Lung microvascular endothelial cell (primary cell): ENCODE data around the gene MAP1A. TPM values are rescaled to one million over a fixed set of nuclear protein-coding genes. Genes with fewer than 3 reads are reported as not detected.
A peak's percentile ranks its signal among the peaks of the same experiment; 100 is the strongest.

Experiments used
- DNase-seq, 2 donors: peaks; one replicate each; pipeline versions ENCODE4 v3.0.0 to v3.0.0-alpha.2; 2010; ENCODE audit warnings: low read depth in 2 of 2
- total RNA-seq: library from RNA; depleted of rRNA; stranded (reverse); fragments of >200 nt; gene quantifications from 2 replicates; pipeline ENCODE4 v1.2.1, GENCODE V29; 2014

The MAP1A gene
- total RNA-seq, result 0.20 and 0.44 TPM in 2 replicates

DNA sequence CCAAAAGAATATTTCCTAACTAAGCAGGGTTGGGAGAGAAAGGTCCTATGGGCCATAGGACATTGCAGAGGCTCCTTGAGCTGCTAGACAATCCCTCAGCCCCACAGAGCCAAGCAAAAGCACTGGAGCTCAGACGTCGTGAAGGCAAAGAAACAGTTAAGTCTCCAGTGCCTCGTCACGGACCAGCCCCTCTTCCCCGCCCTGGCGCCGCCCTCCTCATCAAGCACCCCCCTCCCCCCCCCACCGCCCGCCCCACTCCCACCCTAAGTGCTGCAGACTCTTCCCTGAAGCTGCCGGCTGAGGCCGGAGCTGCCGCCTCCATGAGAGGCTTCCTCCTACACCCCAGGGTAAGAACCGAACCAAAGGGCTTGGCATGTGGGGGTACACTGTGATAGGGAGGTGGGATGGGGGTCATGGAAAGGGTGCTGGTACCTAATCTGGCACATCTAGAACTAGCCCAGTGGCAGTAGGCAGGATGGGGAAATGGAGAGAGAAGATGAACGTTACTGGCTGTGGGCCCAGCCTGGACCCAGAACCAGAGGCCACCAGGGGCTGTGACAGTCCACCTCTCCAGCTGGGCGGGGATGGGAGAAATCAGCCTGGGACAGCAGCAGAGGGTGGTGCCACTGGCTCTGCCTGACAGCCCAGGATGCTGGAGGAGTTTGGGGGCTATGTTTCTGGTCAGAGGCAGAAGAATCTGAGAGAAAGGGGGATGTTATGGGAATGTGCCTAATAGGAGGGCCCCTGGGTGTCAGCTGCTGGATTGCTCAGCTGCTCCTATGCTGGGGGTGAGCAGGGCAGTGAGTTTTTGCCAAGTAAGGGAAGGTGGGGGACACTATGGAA is at the start of gene MAP1A:
Gene MAP1A, plus strand, starts transcription at position 255 of the 843 bp plus-strand sequence. CDS start 3,866 bp downstream, outside the sequence.
- DNase-seq, result peak in 1 of 2 donors; percentile 32

DNA sequence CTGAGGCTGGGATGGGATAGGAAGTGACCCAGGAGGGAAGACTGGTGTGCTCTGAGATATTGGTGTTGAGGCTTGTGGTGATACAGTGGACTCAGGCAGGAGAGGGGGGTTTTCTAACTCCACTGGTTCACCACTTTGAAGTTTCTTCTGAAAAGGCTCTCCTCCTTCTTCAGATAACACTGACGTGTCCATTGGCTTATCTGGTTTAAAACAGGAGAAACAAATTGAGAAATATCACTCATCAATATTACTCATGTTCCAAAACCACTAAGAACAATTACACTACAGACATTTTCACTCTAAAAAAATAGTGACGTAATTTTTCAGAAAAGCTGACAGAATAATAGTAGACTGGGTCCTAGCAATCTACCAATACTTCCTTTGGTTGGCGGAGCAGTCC is 47.5 kb upstream of the MAP1A start:
- DNase-seq, result no peak

DNA sequence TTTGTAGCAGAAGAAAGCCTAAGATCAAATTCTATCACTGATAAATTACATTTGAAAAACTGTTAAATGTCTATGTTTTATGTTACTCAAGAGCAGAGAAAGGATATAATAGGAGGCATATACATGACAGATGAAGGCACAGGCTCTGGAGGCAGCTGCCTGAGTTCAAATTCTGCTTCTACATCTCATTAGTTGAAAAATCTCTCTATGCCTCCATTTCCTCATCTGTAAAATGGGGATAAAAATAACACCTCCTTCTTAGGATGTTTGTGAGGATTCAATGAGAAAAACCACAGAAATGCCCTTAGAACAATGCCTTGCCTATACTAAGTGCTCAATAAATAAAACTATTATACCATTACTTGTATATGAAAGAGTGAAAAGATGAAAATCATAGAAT is 45.4 kb upstream of the MAP1A start:
- no peak for DNase-seq

DNA sequence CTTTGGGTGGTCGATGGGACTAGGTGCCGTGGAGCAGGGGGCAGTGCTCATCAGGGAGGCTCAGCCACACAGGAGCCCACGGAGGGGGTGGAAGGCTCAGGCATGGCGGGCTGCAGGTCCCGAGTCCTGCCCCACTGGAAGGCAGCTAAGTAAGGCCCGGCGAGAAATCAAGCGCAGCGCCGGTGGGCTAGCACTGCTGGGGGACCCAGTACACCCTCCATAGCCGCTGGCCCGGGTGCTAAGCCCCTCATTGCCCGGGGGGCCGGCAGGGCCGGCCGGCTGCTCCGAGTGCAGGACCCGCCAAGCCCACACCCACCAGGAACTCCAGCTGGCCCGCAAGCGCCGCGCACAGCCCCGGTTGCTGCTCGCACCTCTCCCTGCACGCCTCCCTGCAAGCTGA is 43.5 kb upstream of the MAP1A start:
- no peak for DNase-seq

DNA sequence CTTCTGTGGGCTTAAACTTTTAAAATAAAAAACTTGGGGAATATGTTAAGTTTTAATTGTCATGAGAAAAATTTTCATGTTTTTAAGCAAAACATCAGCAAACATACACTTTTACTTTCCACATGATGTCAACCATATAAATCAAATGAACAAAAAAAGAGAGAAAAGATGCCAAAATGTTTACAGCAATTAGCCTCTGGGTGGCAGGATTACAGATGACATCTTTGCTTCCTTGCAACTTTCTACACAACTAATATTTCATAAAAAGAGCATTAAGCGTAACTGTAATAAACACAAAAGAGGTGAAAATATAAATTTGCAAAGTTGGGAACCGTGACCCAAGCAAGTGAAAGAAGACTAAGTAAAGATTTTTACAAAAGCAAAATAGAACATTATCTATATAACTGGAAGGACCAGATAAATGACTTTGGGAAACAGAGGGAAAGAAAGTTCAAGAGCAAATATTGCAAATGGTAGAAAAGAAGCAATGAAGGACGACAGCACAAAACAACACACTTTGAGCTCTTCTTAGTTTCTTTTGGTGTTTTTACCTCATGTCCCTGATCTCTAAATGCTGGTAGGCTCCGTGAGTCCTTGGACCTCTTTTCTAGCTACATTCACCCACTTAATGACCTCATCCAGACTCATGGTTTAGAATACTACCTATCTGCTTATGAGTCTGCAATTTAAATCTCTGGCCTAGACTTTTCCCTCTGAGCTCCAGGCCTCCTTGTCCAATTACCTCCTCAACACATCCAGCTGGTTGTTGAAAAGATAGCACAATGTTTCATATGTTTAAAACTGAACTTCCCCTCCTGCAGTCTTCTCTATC is 33.9 kb upstream of the MAP1A start:
- peak; percentile 47 to 52 for DNase-seq

DNA sequence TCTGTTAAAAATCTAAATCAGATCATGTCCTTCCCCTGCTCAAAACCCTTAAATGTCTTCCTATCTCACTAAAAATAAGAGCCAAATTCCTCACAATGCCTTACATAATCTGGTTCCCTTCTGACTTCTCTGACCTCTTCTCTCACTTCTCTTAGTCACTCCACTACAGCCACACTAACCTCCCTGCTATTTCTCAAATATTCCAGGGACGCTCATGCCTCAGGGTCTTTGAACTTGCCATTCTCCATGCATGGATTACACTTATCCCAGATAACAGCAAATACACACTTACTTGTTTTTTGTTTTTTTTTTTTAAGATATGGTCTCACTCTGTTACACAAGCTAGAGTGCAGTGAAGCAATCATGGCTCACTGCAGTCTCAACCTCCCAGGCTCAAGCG is 33.0 kb upstream of the MAP1A start:
- no peak for DNase-seq

DNA sequence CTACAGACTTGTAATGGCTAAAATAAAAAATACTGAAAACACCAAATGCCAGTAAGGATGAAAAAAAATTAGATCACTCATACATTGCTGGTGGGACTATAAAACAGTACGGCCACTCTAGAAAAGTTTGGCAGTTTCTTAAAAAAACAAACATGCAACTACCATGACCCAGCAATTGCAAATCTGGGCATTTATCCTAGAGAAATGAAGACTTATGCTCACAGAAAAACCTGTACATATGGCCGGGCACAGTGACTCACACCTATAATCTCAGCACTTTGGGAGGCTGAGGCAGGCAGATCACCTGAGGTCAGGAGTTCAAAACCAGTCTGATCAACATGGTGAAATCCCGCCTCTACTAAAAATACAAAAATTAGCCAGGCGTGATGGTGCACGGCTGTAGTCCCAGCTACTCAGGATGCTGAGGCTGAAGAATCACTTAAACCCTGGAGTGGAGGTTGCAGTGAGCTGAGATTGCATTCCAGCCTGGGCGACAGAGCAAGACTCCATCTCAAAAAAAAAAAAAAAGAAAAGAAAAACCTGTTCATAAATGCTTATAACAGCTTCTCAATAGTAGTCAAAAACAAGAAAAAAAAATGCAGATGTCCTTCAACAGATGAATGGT is 30.0 kb upstream of the MAP1A start:
- DNase-seq, result no peak

DNA sequence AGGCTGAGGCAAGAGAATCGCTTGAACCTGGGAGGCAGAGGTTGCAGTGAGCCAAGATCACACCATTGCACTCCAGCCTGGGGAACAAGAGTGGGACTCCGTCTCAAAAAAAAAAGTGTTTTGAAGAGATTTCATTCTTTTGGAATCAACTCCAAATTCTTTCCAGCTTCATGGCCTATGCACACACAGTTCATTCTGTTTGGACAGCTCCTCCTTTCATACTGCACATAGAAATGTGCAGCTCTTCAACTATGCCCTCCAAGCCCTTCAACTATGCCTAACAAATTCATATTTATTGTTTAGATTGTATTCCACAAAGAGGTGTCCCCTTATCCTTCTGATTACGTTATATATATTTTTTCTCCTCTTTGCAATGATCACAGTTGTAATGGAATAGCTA is 28.6 kb upstream of the MAP1A start:
- DNase-seq, result no peak

DNA sequence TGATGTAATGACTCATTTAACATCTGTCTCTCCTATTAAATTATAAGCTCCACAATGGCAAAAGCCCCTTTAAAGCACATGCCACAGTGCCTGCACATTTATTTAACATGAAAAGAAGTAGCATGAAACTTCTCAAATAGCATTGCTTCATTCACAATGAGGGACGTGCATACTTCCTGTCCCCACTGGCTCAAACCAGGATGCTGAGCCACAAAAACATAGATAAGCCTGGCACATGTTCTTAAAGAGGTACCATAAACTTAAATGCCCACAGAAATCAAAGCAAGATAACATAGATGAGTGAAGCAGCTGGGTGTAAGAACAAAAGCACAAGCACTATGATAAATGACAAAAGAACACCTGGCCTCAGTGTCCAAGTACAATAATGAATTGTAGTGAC is 28.2 kb upstream of the MAP1A start:
- DNase-seq, result peak; percentile 6 to 16

DNA sequence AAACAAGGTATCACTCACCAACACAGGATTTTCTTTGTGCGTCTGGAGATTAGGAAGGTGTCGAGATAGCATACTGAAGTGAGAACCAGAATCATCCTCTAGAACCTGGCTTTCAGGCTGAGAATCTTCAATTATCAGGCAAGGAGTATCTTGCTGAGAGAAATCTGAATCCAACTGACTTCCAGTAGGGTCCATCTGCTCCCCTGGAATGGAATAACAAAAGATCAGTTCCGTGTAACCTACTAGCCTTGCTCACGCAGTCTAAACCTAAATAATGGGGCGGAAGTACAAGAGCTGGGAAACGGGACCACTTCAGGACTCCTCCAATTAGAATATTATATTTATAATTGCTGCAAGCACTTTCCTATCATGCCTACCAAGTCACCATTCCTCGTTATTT is 25.1 kb upstream of the MAP1A start:
- peak in 1 of 2 donors; percentile 15 for DNase-seq

DNA sequence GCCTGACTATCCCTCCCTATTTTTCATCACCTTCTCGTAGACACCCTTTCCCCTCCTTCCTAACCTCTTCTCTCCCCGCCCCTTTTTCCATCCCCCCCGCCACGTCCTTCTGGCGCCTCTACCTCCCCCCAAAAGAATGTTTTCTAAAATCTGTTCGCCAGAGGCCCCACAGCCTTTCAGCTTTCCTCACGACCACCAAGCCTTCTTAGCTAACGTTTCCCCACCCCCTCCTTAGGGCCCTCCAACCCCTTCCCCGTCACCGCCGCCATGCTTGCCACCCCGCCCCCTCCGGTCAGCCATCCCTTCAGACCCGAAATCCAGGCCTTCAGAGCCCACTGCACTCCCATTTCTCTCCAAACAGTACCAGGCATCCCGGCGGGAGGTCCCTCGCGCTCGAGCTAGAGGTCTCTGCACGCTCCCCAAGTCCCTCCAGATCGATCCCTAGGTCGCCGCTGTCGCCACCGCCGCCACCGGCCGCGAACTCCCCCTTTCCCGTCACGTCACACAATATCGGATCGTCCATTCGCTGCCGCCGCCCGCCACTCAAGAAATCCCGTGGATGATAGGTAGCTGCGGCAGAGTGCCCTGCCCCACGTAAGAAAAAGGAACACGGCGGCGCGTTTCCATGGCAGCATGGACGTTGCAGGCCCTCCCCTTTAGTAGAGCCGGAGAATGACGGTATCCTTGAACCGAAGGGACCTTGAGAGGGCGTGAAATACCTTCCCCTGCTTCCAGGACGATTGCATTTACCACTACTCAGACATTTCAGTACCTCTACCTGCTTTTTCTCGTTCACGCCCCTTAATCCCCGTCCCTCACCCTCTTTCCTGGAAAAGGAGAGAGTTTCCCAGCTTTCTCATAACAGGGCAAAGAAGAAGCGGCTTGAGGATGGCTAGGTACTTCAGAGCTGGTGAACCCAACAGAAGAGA is 24.5 kb upstream of the MAP1A start, which contains the start of gene TP53BP1:
Gene TP53BP1, minus strand, starts transcription at position 484 of the 929 bp plus-strand sequence. Its CDS starts 113 bp downstream, at position 371.
- peak; percentile 94 to 96 for DNase-seq

DNA sequence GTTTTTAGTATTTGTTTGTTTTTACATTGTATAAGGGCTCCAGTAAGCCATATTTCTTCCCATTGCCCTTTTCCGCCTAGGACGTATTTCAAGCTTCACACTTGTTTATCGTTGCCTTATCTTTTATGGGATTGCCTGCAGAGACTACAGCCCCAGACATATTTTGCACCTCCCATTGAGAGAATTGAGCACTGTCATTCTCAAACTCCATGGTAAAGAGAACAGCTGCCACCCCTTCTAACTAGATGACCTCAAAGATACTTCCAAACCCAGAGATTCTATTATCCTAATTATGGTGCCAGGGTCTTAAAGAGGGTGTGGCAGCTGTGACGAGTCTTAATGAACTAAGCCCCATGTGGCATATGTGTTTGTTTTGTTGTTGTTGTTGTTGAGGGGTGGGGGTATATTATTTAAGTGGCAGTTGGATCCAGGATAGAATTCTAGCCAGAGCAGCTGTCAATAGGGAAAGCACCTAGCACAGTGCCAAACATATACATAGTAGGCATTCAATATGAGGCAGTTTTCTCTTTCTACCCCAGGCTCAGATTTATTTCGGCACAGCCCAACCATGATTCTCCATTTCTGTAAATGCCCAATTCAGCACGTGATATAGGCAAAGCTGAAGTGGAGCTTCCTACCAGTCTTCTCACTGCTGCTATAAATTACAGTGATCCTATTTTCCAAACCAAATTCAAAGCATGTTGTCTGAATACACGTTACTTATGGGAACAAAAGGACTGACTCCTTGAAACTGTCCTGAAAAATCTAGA is 23.5 kb upstream of the MAP1A start:
- DNase-seq, result no peak

DNA sequence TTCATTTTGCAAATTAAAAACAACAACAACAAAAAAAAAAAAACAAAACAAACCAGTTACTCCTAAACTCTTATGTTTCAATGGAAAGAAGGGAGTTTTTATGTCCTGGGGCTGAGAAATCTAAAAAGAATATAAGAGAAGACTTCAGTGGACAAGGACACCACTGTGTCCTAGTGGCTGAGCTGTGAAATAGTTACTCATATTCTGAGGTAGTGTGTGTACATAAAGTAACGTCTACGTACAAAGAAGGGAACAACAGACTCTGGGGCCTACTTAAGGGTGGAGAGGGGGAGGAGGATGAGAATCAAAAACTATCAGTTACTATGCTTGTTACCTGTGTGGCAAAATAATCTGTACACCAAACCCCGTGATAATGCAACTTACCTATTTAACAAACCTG is 18.4 kb upstream of the MAP1A start:
- no peak for DNase-seq

DNA sequence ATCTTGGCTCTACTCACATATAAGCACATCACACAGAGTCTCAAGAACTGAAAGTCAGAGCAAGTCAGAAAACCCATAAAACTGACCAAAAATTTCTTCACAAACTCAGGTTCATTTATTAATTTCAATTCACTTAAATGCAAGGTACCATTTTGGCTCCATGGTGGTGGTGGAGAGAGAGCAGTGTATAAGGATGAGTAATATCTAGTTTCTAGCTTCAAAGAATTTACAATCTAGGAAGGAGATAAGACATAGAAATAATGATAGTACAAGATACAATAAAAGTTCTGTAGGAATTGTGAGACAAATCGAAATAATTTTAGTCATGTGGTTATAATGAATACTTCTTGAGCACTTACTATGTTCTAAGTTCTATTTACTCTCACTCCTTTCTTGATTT is 17.8 kb upstream of the MAP1A start:
- no peak for DNase-seq

DNA sequence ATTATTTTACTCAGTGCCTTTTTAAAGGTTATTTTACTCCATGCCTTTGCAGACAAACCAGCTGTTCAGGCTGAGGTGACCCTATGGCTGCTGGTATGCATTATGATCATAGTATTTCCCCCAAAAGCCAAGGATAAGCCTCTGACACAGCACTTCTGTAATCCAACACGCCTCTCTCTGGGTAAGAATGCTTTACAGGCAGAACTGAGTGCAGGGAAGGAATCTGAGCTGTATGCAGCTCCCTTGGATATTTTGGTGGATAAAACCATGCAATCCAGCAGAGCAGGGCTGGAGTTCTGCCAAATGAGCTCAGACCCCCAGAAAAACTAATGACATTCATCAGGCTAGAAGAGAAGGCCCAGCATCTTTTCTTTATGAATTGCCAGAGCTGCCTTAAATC is 11.7 kb upstream of the MAP1A start:
- no peak for DNase-seq

DNA sequence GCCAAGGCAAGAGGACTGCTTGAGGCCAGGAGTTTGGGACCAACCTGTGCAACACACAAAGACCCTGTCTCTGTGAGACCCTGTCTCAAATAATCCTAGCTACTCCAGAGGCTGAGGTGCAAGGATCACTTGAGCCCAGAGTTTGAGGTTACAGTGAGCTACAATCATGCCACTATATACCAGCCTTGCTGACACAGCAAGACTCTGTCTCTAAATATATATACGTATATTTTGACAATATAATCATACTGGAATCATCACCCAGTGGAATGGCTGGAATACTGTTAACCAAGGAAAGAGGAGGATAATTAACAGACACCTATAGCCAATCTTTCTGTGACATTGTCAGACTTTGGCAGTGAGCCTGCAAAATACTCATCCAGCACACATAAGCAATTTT is 9.0 kb upstream of the MAP1A start:
- DNase-seq, result no peak

DNA sequence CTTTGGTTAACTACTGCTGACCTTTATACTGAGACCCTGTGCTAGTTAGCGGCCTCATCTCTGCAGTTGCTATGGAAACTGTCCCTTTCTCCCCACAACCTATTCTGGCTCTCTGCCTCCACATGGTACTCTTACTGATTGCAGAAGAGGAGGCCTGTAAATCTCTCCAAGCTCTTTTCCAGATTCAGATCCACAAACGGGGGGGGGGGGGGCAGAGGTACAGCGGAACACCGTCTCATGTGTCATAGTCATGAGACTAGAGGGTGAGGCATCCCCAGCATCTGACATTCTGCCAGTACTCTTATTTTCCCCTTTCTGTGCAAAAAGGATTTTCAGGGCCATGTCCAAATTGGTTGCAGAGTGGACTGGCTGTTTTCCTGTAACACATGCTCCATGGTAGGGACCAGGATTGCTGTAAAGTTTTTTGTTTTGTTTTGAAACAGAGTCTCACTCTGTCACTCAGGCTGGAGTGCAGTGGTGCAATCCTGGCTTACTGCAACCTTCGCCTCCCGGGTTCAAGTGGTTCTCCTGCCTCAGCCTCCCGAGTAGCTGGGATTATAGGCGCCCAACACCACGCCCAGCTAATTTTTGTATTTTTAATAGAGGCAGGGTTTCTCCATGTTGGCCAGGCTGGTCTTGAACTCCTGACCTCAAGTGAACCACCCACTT is 8.3 kb upstream of the MAP1A start:
- DNase-seq, result no peak

DNA sequence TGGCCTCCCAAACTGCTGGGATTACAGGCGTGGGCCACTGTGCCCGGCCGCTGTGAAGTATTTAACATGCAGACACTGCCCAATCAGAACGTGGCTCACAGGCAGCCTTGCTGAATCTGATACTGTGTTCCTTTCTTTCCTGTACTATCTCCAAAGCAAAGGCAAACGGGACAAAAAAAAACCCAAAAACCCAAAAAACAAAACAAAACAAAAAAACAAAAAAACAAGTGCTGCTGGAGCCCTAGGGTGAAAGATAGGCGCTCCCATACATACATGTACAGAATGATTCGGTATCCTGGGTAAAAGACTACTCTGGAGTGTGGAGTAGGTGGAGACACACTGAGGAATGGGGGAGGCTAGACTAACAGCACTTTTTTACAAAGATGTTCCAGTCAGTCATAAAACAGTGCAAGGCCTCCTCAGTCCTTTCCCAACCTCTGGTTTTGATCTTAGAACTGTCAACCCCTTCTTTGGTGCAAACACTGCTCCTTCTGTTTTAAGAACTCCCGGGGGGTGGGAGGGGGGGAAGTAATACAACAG is 7.7 kb upstream of the MAP1A start:
- DNase-seq, result no peak
